ENCODE results near the gene KISS1R.

The KISS1R gene

DNA sequence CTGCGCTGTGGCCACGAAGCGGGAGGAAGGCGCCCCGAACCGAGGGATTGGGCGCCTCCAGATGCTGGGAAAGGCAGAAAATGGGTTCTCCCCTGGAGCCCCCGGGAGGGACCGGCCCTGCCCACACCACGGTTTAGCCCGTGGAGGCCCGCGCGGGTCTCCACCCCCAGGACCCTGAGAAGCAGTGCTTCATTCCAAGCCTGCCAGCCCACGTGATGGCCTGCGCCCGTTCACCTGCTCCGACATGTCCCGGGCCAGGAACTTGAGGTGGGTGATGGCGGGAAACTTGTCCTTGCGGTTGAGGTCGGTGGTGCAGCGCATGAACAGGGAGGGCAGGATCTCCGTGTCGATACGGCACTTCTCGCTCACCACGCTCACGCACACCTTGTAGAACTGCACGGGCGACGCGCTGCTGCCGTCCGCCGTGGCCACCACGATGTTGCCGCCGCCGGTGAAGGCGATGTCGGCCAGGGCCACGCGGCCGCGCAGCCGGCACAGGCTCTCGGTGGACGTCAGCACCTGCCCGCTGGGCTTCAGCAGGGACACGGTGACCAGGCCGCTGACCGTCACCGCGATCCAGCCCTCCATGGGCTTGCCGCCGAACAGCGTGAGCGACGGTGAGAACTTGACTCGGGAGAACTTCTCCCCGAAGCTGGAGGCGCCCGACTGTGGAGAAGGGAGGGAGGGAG, 31.5 kb upstream of the KISS1R start:
- TF ChIP-seq, protein P1, sequence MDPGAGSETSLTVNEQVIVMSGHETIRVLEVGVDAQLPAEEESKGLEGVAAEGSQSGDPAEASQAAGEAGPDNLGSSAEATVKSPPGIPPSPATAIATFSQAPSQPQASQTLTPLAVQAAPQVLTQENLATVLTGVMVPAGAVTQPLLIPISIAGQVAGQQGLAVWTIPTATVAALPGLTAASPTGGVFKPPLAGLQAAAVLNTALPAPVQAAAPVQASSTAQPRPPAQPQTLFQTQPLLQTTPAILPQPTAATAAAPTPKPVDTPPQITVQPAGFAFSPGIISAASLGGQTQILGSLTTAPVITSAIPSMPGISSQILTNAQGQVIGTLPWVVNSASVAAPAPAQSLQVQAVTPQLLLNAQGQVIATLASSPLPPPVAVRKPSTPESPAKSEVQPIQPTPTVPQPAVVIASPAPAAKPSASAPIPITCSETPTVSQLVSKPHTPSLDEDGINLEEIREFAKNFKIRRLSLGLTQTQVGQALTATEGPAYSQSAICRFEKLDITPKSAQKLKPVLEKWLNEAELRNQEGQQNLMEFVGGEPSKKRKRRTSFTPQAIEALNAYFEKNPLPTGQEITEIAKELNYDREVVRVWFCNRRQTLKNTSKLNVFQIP (CRISPR knock-in tag; IDR thresholded peaks at IDR 0.05; ENCODE audit: borderline replicate concordance, low read depth) = no peak
- TF ChIP-seq SNAI2 (CRISPR knock-in tag; IDR thresholded peaks at IDR 0.05) (no peak), ZNF70 (CRISPR knock-in tag; IDR thresholded peaks at IDR 0.05) (no peak), BACH2 (CRISPR knock-in tag; IDR thresholded peaks at IDR 0.05; ENCODE audit: borderline replicate concordance) (no peak)
- no peak for ATAC-seq

DNA sequence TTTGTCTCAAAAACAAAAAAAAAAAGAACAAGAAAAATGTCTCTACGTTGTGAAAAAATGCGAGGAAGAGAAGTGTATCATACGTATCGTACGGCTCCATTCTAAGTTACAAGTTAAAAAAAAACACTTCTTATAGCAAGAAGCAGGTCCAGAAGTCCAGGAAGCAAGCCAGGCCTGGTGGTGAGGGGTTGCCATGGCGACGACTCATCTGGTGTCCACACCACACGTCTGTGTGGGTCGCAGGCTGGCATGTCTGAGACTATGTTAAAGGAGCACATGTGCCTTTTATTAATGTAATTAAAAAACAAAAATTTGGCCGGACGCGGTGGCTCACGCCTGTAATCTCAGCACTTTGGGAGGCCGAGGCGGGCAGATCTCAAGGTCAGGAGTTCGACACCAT, 30.1 kb upstream of the KISS1R start:
- peak; percentile 55 for ATAC-seq
- TF ChIP-seq ZNF8 (CRISPR knock-in tag; IDR thresholded peaks at IDR 0.05) = no peak
- TF ChIP-seq, protein P2, sequence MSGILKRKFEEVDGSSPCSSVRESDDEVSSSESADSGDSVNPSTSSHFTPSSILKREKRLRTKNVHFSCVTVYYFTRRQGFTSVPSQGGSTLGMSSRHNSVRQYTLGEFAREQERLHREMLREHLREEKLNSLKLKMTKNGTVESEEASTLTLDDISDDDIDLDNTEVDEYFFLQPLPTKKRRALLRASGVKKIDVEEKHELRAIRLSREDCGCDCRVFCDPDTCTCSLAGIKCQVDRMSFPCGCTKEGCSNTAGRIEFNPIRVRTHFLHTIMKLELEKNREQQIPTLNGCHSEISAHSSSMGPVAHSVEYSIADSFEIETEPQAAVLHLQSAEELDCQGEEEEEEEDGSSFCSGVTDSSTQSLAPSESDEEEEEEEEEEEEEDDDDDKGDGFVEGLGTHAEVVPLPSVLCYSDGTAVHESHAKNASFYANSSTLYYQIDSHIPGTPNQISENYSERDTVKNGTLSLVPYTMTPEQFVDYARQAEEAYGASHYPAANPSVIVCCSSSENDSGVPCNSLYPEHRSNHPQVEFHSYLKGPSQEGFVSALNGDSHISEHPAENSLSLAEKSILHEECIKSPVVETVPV (CRISPR knock-in tag; IDR thresholded peaks at IDR 0.05) = no peak
- TF ChIP-seq TCF4 (CRISPR knock-in tag; IDR thresholded peaks at IDR 0.05; ENCODE audit: borderline replicate concordance) = peak; percentile 53; the same call in 1 of the 2 replicates

DNA sequence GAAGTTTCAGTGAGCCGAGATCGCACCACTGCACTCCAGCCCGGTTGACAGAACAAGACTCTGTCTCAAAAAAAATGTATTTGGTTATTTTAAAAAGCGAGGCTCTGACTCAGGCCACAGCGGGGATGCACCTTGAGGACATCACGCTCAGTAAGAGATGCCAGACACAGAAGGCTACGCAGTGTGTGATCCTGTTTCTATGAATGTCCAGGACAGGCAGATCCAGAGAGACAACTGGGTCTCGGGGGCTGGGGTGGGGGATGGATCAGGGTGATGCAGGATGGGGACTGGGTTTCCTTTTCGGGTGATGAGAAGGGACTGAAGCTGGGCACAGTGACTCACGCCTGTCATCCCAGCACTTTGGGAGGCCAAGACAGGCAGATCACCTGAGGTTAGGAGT, 29.5 kb upstream of the KISS1R start:
- ATAC-seq = no peak
- no peak for TF ChIP-seq PPARA (CRISPR knock-in tag; IDR thresholded peaks at IDR 0.05; ENCODE audit: borderline replicate concordance)
- TF ChIP-seq OSR1 (CRISPR knock-in tag; IDR thresholded peaks at IDR 0.05) = no peak
- no peak for TF ChIP-seq ISL1 (CRISPR knock-in tag; IDR thresholded peaks at IDR 0.05)
- TF ChIP-seq, protein P1 (CRISPR knock-in tag; IDR thresholded peaks at IDR 0.05; ENCODE audit: borderline replicate concordance, low read depth) = no peak
- no peak for TF ChIP-seq ZFP30 (CRISPR knock-in tag; IDR thresholded peaks at IDR 0.05)
- TF ChIP-seq TCF4 (CRISPR knock-in tag; IDR thresholded peaks at IDR 0.05; ENCODE audit: borderline replicate concordance) = no peak
- no peak for TF ChIP-seq GLIS3 (CRISPR knock-in tag; IDR thresholded peaks at IDR 0.05)

DNA sequence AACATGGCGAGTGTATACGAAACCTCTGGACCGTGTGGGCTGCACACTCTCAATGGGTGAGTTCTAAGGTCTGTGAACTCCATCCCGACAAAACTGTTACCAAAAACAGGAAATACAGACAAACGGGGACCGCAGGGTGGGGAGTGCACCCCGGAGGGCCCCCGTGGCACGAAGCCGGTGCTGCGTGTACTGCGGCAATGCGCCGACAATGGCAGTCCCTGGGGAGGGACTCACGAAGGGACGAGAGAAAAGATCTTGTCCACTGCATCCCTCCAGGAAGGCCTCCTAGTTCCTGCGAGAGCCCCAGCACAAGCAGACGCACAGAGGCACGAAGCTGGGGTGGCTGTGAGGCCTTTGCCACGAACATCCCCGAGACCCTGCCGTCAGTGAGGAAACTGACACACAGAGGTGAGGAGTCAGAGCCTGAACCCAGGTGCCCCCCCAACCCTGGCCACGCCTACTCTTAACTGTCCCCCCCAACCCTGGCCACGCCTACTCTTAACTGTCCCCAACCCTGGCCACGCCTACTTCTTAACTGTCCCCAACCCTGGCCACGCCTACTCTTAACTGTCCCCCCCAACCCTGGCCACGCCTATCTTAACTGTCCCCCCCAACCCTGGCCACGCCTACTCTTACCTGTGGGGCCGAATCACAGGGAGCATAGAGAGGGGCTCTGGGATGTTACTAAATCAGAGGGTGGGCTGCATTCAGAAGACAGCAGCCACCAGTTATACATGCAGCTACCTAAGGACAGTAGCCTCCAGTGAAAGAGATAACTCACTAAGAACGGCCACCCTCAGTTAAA, 28.4 kb upstream of the KISS1R start:
- ATAC-seq = no peak
- TF ChIP-seq BACH2 (CRISPR knock-in tag; IDR thresholded peaks at IDR 0.05; ENCODE audit: borderline replicate concordance) (no peak), ZNF8 (CRISPR knock-in tag; IDR thresholded peaks at IDR 0.05) (no peak), ZNF70 (CRISPR knock-in tag; IDR thresholded peaks at IDR 0.05) (no peak), OSR1 (CRISPR knock-in tag; IDR thresholded peaks at IDR 0.05) (no peak), ZFP3 (CRISPR knock-in tag; IDR thresholded peaks at IDR 0.05) (no peak), ZNF565 (CRISPR knock-in tag; conservative IDR thresholded peaks at IDR 0.05; ENCODE audit: low read depth) (no peak), ARNTL (CRISPR knock-in tag; IDR thresholded peaks at IDR 0.05; ENCODE audit: borderline replicate concordance, low read depth) (no peak), TOX (CRISPR knock-in tag; IDR thresholded peaks at IDR 0.05; ENCODE audit: borderline replicate concordance) (no peak)
- TF ChIP-seq, protein P3, sequence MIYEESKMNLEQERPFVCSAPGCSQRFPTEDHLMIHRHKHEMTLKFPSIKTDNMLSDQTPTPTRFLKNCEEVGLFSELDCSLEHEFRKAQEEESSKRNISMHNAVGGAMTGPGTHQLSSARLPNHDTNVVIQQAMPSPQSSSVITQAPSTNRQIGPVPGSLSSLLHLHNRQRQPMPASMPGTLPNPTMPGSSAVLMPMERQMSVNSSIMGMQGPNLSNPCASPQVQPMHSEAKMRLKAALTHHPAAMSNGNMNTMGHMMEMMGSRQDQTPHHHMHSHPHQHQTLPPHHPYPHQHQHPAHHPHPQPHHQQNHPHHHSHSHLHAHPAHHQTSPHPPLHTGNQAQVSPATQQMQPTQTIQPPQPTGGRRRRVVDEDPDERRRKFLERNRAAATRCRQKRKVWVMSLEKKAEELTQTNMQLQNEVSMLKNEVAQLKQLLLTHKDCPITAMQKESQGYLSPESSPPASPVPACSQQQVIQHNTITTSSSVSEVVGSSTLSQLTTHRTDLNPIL (CRISPR knock-in tag; IDR thresholded peaks at IDR 0.05; ENCODE audit: low read depth) = no peak

DNA sequence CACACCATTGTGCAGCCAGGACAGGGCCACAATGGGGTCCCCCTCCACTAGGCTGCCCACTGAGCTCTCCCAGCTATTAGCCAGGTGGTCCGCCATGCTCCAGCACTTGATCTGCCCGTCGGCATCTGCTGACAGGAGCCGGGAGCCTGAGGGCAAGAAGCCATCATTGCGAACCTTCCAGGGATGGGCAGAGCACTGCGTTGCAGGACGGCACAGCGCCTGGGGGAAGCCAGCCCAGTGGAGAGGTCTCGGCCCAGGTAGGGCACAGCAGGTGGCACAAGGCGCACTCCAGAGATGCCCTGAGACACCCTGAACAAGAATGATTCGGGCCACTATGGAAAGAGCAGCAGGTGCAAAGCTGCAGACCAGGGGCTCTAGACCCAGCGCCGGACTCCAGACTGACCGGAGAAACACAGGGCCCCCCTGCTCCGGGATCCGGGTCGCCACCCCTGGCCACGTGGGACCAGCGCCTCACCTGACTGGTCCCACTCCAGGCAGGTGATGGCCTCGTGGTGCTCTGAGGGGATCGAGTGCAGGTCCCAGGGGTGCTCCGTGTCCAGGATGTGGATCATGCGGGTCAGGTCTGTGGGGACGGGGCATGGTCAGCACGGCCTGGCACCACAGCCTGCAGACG, 27.4 kb upstream of the KISS1R start:
- no peak for TF ChIP-seq CSDC2 (CRISPR knock-in tag; IDR thresholded peaks at IDR 0.05)
- TF ChIP-seq ZFP3 (CRISPR knock-in tag; IDR thresholded peaks at IDR 0.05) = no peak
- TF ChIP-seq ZFP30 (CRISPR knock-in tag; IDR thresholded peaks at IDR 0.05) = no peak
- no peak for TF ChIP-seq TOX (CRISPR knock-in tag; IDR thresholded peaks at IDR 0.05; ENCODE audit: borderline replicate concordance)
- no peak for TF ChIP-seq ZC3H10 (CRISPR knock-in tag; IDR thresholded peaks at IDR 0.05)
- TF ChIP-seq GLIS3 (CRISPR knock-in tag; IDR thresholded peaks at IDR 0.05) = no peak
- TF ChIP-seq ZNF565 (CRISPR knock-in tag; conservative IDR thresholded peaks at IDR 0.05; ENCODE audit: low read depth) = no peak
- TF ChIP-seq BACH2 (CRISPR knock-in tag; IDR thresholded peaks at IDR 0.05; ENCODE audit: borderline replicate concordance) = no peak
- TF ChIP-seq OSR1 (CRISPR knock-in tag; IDR thresholded peaks at IDR 0.05) = no peak
- no peak for TF ChIP-seq ARNTL (CRISPR knock-in tag; IDR thresholded peaks at IDR 0.05; ENCODE audit: borderline replicate concordance, low read depth)
- TF ChIP-seq ESRRG (CRISPR knock-in tag; IDR thresholded peaks at IDR 0.05) = no peak
- TF ChIP-seq, protein P3 (CRISPR knock-in tag; IDR thresholded peaks at IDR 0.05; ENCODE audit: low read depth) = no peak

More for the DNA sequence above, 27.4 kb upstream of the KISS1R start:
- ATAC-seq = no peak

Data from SK-N-SH treated with all-trans-retinoic acid at 6 μM for 48 hours (cell line).